Caco-2 (cell line): ENCODE measurements around the gene RRP15. TPM values are rescaled to one million over a fixed set of nuclear protein-coding genes. Genes with fewer than 3 reads are reported as not detected.

ENCODE experiments used
- BruUV-seq: library from RNA; stranded (reverse); fragments of 400-500 nt; replicated peaks from 2 replicates; lab custom pipeline; 2021; lab: Mats Ljungman, UMichigan
- CTCF ChIA-PET: fragments of 300-600 bp; sonication (Branson Sonifier 250); formaldehyde crosslinking; loops from one replicate; lab custom pipeline; 2022; ENCODE audit warnings: antibody characterized with exemption; lab: Charles Lee
- POLR2A ChIA-PET: fragments of 300-600 bp; sonication (Branson Sonifier 250); formaldehyde crosslinking; loops from one replicate; lab custom pipeline; 2022; ENCODE audit warnings: antibody characterized with exemption; lab: Charles Lee
- DNase-seq, 2 experiments: peaks; one replicate each; pipeline versions ENCODE4 v3.0.0 to v3.0.0-alpha.2; 2020 to 2022
- H3K27me3 ChIP-seq: replicated peaks from 2 replicates; pipeline ENCODE4 v1.6.0; 2011; ENCODE audit warnings: low read length; ENCODE audit not compliant: control insufficient read depth, insufficient read depth
- H3K36me3 ChIP-seq: 2 replicates; pipeline ENCODE4 v1.5.1; 2011; ENCODE audit warnings: low read length; ENCODE audit not compliant: control insufficient read depth, insufficient read depth
- H3K4me1 ChIP-seq: fragments of 250-450 bp; sonication (Bioruptor Pico); 2 replicates; pipeline ENCODE4 v1.5.1; 2020; ENCODE audit warnings: mild to moderate bottlenecking
- H3K4me3 ChIP-seq: 2 replicates; pipeline ENCODE4 v1.5.1; 2011; ENCODE audit warnings: low read depth, mild to moderate bottlenecking, control low read depth, low read length
- H3K9me3 ChIP-seq: fragments of 250-450 bp; sonication (Bioruptor Pico); 2 replicates; pipeline ENCODE4 v1.5.1; 2020; ENCODE audit warnings: mild to moderate bottlenecking, moderate library complexity
- H3K27ac Mint-ChIP-seq: one replicate; pipeline ENCODE4 v1.8.0; 2022; ENCODE audit warnings: mixed read lengths; ENCODE audit not compliant: unreplicated experiment
- H3K27me3 Mint-ChIP-seq: one replicate; pipeline ENCODE4 v1.8.0; 2022; ENCODE audit warnings: mixed read lengths; ENCODE audit not compliant: insufficient read depth, unreplicated experiment
- H3K36me3 Mint-ChIP-seq: one replicate; pipeline ENCODE4 v1.8.0; 2022; ENCODE audit warnings: mild to moderate bottlenecking, mixed read lengths; ENCODE audit not compliant: insufficient read depth, unreplicated experiment
- H3K4me1 Mint-ChIP-seq: one replicate; pipeline ENCODE4 v1.8.0; 2022; ENCODE audit warnings: low read depth, mixed read lengths; ENCODE audit not compliant: unreplicated experiment
- H3K4me3 Mint-ChIP-seq: one replicate; pipeline ENCODE4 v1.8.0; 2022; ENCODE audit warnings: mild to moderate bottlenecking, moderate library complexity, mixed read lengths; ENCODE audit not compliant: unreplicated experiment
- H3K9me3 Mint-ChIP-seq: one replicate; pipeline ENCODE4 v1.8.0; 2022; ENCODE audit warnings: mixed read lengths; ENCODE audit not compliant: unreplicated experiment
- CTCF ChIP-seq, 2 experiments: fragments of 200-600 bp in 1 of 2; IDR thresholded peaks; 1 replicate in 1 of 2; 2 replicates in 1 of 2; pipeline versions ENCODE4 v1.5.1 to v1.8.0; 2011 to 2022; ENCODE audit warnings: antibody characterized with exemption in 1 of 2, control low read depth in 1 of 2, inconsistent platforms in 1 of 2, low read depth in 1 of 2, low read length in 1 of 2, mild to moderate bottlenecking in 1 of 2, moderate library complexity in 1 of 2; ENCODE audit not compliant: insufficient read depth in 1 of 2, severe bottlenecking in 1 of 2, unreplicated experiment in 1 of 2
- intact Hi-C: fragments of 100-400 bp; cut with micrococcal nuclease; formaldehyde crosslinking; loops from one replicate; pipeline ENCODE4 v1.10.0; 2022; ENCODE audit not compliant: unreplicated experiment
- total RNA-seq: library from RNA; stranded (reverse); gene quantifications from 2 replicates; pipeline ENCODE4 v1.2.3, GENCODE V29; 2022

Gene RRP15
- total RNA-seq, 1 experiment from 2014 or later = 44.5 TPM

DNA sequence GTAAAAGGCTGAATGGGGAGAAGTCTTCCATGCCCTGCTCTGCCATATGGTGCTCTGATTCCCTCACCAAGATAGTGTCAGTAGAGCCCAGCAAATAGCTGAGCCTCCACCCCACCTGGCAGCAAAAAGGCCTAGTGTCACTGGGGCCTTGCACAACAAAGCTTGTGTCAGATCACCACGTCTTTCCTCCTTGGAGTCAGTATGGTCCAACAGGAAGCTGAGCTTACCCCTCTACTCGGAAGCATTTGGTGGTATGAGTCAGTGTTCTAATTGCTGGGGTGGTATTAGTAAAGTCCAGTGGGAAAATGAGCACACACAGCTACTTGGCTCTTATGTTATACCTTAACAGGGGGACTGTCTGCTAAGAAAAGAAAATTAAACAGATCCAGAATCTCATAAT lies 18.7 kb upstream of the RRP15 start:
- TF ChIP-seq CTCF (IDR thresholded peaks at IDR 0.05; ENCODE audit: insufficient read depth in 1 of 2, low read depth in 1 of 2, low read length in 1 of 2, severe bottlenecking in 1 of 2, unreplicated experiment in 1 of 2) = no peak
- Histone ChIP-seq H3K4me3 (no peak overlapping the region), H3K36me3 (no peaks in the 10 kb centered on the region), H3K9me3 (no peaks in the 10 kb centered on the region), H3K4me1 (no peaks in the 10 kb centered on the region), H3K27me3 (no peaks in the 10 kb centered on the region; the same call in 1 of the 2 replicates)
- Mint-ChIP-seq H3K4me3 (no peak overlapping the region), H3K27me3 (peaks cover 9% of the 10 kb centered on the region), H3K4me1 (no peaks in the 10 kb centered on the region), H3K9me3 (no peaks in the 10 kb centered on the region), H3K36me3 (no peaks in the 10 kb centered on the region), H3K27ac (no peak overlapping the region)
- intact Hi-C loops = no loop called here
- DNase-seq = no peak
- ChIA-PET POLR2A (no interaction called here), CTCF (no interaction called here)
- BruUV-seq = no TSS peak

DNA sequence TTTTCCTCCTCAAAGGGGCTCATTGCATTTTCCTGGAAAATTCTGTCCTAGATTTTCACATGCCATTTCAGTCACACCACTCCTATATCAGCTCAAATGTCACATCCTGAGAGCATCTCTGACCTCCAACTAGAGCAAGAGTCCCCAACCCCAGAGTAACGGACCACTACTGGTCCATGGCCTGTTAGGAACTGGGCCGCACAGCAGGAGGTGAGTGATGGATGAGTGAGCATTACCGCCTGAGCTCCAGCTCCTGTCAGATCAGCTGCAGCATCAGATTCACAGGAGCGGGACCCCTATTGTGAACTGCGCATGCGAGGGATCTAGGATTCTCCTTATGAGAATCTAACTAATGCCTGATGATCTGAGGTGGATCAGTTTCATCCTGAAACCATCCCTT lies 12.7 kb upstream of the RRP15 start:
- no peaks in the 10 kb centered on the region for H3K9me3 ChIP-seq
- Mint-ChIP-seq H3K36me3 (no peaks in the 10 kb centered on the region), H3K4me3 (no peak overlapping the region), H3K27me3 (peaks cover 9% of the 10 kb centered on the region), H3K4me1 (no peaks in the 10 kb centered on the region), H3K27ac (no peak overlapping the region), H3K9me3 (no peaks in the 10 kb centered on the region)
- intact Hi-C loops = no loop called here
- ChIA-PET POLR2A (no interaction called here), CTCF (no interaction called here)
- no peaks in the 10 kb centered on the region for H3K27me3 ChIP-seq
- no peak for TF ChIP-seq CTCF (IDR thresholded peaks at IDR 0.05; ENCODE audit: insufficient read depth in 1 of 2, low read depth in 1 of 2, low read length in 1 of 2, severe bottlenecking in 1 of 2, unreplicated experiment in 1 of 2)
- no peak for DNase-seq
- H3K4me1 ChIP-seq = no peaks in the 10 kb centered on the region
- no peaks in the 10 kb centered on the region for H3K36me3 ChIP-seq
- H3K4me3 ChIP-seq = no peak overlapping the region
- no TSS peak for BruUV-seq

DNA sequence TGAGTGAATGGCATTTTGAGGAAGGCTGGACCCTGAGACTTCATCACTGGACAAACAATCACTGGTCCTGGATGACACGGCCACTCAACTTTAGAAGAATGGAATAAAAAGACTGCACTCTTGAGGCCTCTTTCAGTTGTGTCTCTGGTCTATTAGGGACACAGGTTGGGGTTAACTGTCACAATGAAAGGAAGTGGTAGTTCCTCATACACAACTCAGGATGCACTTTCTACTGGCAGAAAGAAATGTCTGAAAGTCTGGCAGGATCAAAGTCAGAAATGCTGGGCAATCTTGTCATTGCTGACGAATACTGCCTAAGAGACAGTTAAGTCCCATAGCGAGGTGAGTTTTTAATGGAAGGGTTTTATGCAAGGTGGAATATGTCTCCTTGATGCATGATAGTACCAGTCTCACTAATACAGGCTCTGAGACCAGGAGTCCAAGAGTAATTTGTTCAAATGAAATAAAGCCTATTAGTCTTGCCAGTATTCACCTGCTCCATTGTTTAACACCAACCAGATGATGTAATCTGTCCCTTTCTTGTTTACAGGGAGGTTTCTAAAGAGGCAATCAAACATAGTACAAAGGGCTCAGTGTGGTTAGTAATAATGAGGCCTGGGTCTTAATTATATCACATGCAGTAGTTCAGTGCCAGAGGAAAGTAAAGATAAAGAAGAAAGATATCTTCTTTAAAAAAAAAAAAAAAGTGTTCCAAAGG lies 11.2 kb upstream of the RRP15 start:
- ChIA-PET CTCF (no interaction called here), POLR2A (no interaction called here)
- no peaks in the 10 kb centered on the region for H3K4me1 Mint-ChIP-seq
- H3K36me3 Mint-ChIP-seq = no peaks in the 10 kb centered on the region
- no peak for DNase-seq
- no peaks in the 10 kb centered on the region for H3K4me1 ChIP-seq
- H3K4me3 Mint-ChIP-seq = no peak overlapping the region
- H3K27ac Mint-ChIP-seq = no peak overlapping the region
- H3K27me3 Mint-ChIP-seq = peaks cover 7% of the 10 kb centered on the region
- H3K27me3 ChIP-seq = no peaks in the 10 kb centered on the region
- no peak overlapping the region for H3K4me3 ChIP-seq
- no peaks in the 10 kb centered on the region for H3K36me3 ChIP-seq
- H3K9me3 Mint-ChIP-seq = no peaks in the 10 kb centered on the region
- no peaks in the 10 kb centered on the region for H3K9me3 ChIP-seq
- intact Hi-C loops = no loop called here
- no TSS peak for BruUV-seq
- no peak for TF ChIP-seq CTCF (IDR thresholded peaks at IDR 0.05; ENCODE audit: insufficient read depth in 1 of 2, low read depth in 1 of 2, low read length in 1 of 2, severe bottlenecking in 1 of 2, unreplicated experiment in 1 of 2)
